ENCODE results near the gene MYMK. TPM values are rescaled to one million over a fixed set of nuclear protein-coding genes. Genes with fewer than 3 reads are reported as not detected.
A peak's percentile ranks its signal among the peaks of the same experiment; 100 is the strongest.

MYMK gene
- total and polyA plus RNA-seq, 10 donors: not detected

DNA sequence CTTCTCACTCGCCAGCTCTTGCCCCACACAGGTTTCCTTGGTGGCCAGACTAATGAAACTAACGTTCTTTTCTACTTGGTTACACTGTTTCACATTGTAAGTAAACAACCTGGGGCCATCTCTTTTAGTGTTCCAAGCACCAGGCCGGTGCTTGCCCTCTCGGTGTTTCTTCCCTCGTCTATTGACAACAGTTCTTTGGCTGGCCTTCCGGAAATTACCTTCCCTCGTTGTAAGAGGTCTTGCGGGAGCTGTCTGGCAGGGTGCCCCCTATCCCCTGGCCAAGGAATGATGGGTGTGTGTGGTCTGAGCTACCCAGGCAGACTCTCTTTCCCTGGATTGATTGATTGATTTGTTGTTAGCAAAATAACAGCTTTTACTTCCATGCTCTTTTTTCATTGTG, 918 bp upstream of the MYMK start:
- no peak for DNase-seq
- intact Hi-C loops (cut with DNase I; ENCODE audit: low total_unique reads): no loop called here
- WGBS, 5 donors: 78 to 90% (median 81%) methylated on average over 8 of the region's 8 CpGs
- Histone ChIP-seq H3K9me3 (no peaks in the 10 kb centered on the region), H3K27ac (peak overlapping the region in 1 of 8 donors; percentile 67), H3K4me3 (no peak overlapping the region), H3K4me1 (peaks cover 0 to 25% (median 13%) of the 10 kb centered on the region in 6 donors), H3K27me3 (replicated peaks in 1 of 7) (peaks cover 0 to 47% (median 0%) of the 10 kb centered on the region in 7 donors), H3K36me3 (no peaks in the 10 kb centered on the region)
- TF ChIP-seq POLR2AphosphoS5 (IDR thresholded peaks at IDR 0.05) (no peak), POLR2A (IDR thresholded peaks at IDR 0.05) (no peak)
- TF ChIP-seq, protein P1, sequence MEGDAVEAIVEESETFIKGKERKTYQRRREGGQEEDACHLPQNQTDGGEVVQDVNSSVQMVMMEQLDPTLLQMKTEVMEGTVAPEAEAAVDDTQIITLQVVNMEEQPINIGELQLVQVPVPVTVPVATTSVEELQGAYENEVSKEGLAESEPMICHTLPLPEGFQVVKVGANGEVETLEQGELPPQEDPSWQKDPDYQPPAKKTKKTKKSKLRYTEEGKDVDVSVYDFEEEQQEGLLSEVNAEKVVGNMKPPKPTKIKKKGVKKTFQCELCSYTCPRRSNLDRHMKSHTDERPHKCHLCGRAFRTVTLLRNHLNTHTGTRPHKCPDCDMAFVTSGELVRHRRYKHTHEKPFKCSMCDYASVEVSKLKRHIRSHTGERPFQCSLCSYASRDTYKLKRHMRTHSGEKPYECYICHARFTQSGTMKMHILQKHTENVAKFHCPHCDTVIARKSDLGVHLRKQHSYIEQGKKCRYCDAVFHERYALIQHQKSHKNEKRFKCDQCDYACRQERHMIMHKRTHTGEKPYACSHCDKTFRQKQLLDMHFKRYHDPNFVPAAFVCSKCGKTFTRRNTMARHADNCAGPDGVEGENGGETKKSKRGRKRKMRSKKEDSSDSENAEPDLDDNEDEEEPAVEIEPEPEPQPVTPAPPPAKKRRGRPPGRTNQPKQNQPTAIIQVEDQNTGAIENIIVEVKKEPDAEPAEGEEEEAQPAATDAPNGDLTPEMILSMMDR (IDR thresholded peaks at IDR 0.05 in 8 of 11, conservative IDR thresholded peaks at IDR 0.05 in 3 of 11): no peak

DNA sequence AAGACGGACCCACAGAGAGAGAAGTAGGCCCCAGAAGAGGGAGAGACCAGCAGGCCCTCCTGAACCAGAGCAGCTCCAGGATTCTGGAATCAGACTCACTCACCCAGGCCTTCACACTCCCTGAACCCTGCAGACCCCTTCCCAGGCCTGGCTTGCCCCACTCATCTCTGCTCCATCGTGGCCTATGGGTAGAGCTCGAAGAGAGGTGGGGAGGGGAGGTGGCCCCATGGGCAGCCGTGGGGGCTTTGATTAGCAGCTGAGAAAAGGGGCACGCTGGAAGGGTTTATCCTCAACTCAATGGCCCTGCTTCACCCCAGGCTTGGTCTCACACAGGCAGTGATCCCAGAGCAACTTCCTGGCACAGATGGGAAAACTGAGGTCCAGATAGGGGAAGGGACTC, 613 bp downstream of the MYMK start:
- no peak for TF ChIP-seq POLR2AphosphoS5 (IDR thresholded peaks at IDR 0.05)
- TF ChIP-seq POLR2A (IDR thresholded peaks at IDR 0.05): no peak
- TF ChIP-seq, protein P1 (IDR thresholded peaks at IDR 0.05 in 8 of 11, conservative IDR thresholded peaks at IDR 0.05 in 3 of 11): no peak
- 75 to 89% (median 85%) methylated on average over 4 to 5 of the region's 5 CpGs for WGBS, 5 donors
- no peaks in the 10 kb centered on the region for H3K36me3 ChIP-seq
- no peak overlapping the region for H3K4me3 ChIP-seq
- intact Hi-C loops (cut with DNase I; ENCODE audit: low total_unique reads): no loop called here
- DNase-seq: no peak
- H3K4me1 ChIP-seq: peaks cover 0 to 25% (median 13%) of the 10 kb centered on the region in 6 donors
- peaks cover 0 to 32% (median 0%) of the 10 kb centered on the region in 7 donors for H3K27me3 ChIP-seq (replicated peaks in 1 of 7)
- H3K27ac ChIP-seq: no peak overlapping the region
- no peaks in the 10 kb centered on the region for H3K9me3 ChIP-seq

DNA sequence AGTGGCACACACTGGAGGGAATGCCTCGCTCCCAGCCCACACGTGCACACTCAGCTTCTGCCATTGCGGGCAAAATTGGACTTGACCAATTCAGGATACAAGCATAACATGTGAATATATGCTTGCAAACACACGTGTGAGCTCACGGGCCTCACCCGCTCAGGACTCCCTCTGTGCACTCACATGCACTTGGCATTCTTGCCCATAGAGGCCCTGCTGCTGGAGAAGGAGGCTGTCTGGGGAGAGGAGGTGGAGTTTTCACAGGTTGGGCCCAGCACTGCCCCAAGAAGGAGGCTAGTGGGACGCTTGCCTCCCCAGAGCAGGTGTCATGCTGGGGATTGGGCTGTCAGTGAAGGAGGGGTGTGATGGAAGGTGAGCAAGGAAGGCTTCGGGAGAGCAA, 1.7 kb downstream of the MYMK start:
- WGBS, 5 donors: 87 to 94% (median 90%) methylated on average over 6 to 8 of the region's 8 CpGs
- Histone ChIP-seq H3K27ac (no peak overlapping the region), H3K36me3 (no peaks in the 10 kb centered on the region), H3K4me1 (peaks cover 0 to 20% (median 10%) of the 10 kb centered on the region in 6 donors), H3K9me3 (no peaks in the 10 kb centered on the region), H3K27me3 (replicated peaks in 1 of 7) (peaks cover 0 to 29% (median 0%) of the 10 kb centered on the region in 7 donors), H3K4me3 (no peak overlapping the region)
- intact Hi-C loops (cut with DNase I; ENCODE audit: low total_unique reads): no loop called here
- DNase-seq: no peak
- TF ChIP-seq POLR2A (IDR thresholded peaks at IDR 0.05) (no peak), POLR2AphosphoS5 (IDR thresholded peaks at IDR 0.05) (no peak)
- TF ChIP-seq, protein P1 (IDR thresholded peaks at IDR 0.05 in 8 of 11, conservative IDR thresholded peaks at IDR 0.05 in 3 of 11): no peak

DNA sequence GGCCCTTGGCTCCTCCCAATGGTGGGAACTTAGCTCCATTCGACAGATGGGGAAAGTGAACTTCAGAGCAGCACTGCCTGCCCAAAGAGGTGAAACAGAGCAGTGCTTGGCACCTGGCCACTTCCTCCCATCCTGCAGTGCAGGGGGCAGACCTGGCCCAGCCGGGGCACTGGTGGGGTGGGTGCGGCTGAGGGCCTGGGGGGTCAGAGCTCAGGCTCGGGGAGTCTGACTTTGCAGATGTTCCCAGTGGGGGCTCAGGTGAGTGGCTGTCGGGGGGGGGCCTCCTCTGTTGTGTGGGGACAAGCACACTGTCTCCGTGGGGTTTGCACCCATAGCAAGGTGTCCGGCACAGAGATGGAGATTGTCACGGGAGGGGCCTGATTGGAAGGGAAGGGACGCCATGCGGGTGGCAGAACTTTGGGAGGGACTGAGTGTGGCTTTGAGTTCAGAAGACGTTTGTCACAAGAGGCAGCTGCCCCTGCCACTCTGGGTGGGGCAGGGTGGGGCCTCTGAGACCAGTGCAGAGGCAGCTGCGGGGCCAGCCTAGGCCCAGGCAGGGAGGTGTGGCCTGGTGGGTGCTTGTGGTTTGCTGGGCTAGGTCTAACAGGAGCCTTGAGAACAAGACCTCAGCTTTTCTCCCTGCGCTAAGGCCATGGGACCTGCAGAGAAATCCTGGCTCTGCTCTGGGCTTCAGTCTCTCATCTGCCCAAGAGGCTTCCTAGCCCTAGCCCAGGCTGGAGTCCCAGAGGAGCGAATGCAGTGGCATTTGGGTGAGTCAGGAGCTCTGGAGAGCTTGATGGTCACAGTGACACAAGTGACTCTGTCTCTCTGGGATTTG, 2.5 kb downstream of the MYMK start:
- intact Hi-C loops (cut with DNase I; ENCODE audit: low total_unique reads): no loop called here
- peaks cover 0 to 13% (median 8%) of the 10 kb centered on the region in 6 donors for H3K4me1 ChIP-seq
- no peak overlapping the region for H3K4me3 ChIP-seq
- no peak overlapping the region for H3K27ac ChIP-seq
- H3K36me3 ChIP-seq: no peaks in the 10 kb centered on the region
- peaks cover 0 to 26% (median 0%) of the 10 kb centered on the region in 7 donors for H3K27me3 ChIP-seq (replicated peaks in 1 of 7)
- 72 to 79% (median 77%) methylated on average over 12 to 14 of the region's 14 CpGs for WGBS, 5 donors
- H3K9me3 ChIP-seq: no peaks in the 10 kb centered on the region
- no peak for DNase-seq
- TF ChIP-seq, protein P1 (IDR thresholded peaks at IDR 0.05 in 8 of 11, conservative IDR thresholded peaks at IDR 0.05 in 3 of 11): no peak
- no peak for TF ChIP-seq POLR2AphosphoS5 (IDR thresholded peaks at IDR 0.05)
- TF ChIP-seq POLR2A (IDR thresholded peaks at IDR 0.05): no peak

All from spleen (tissue), 11 donors.